ENCODE results near the gene RAB11FIP3. TPM values are rescaled to one million over a fixed set of nuclear protein-coding genes. Genes with fewer than 3 reads are reported as not detected.
A peak's percentile ranks its signal among the peaks of the same experiment; 100 is the strongest.

Gene RAB11FIP3
- total RNA-seq, 2 donors from 2014 or later: 21.2 to 23.2 TPM

DNA sequence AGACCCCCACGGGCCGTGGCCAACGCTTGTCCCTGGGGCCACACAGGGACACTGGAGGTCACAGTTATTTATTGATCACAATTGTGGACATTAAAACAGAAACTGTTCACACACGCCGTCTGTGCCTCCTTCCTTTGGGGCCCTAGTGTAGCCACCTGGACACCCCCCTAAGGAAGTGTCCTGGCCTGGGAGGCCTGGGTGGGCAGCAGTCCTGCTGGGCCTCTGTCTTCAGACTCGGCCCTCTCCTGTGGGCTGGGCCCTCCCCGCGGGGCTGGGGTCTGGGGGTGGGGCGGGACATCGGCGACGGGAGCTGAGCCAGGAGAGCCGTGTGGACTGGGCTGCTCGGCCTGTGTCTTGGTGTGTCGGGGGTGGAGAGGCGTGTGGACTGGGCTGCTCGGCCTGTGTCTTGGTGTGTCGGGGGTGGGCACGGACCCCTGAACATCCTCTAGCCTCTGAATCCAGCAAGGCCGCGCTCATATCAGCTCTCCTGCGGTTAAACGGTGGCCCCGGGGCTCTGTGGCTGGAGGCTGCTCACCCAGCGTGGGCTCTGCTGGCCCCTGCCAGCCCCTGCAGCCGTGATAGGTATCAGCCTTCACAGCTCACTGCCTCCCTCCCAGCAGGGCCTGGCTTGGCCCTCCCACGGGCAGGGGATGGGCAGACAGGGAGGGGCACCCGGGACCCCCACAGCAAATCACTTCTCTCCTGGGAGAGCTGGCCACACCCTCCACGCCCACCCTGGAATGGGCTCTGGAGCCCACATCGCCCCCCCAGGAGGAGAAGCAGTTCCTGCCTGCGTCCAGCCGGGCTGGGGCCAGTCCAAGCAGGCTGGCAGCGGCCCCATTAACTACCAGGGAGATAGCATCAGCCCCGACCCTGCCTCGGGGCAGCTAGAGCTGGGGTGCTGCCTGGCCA lies 140.2 kb downstream of the RAB11FIP3 start:
- DNase-seq (no peak), ATAC-seq (no peak)
- intact Hi-C loops (cut with DNase I, micrococcal nuclease): no loop called here

DNA sequence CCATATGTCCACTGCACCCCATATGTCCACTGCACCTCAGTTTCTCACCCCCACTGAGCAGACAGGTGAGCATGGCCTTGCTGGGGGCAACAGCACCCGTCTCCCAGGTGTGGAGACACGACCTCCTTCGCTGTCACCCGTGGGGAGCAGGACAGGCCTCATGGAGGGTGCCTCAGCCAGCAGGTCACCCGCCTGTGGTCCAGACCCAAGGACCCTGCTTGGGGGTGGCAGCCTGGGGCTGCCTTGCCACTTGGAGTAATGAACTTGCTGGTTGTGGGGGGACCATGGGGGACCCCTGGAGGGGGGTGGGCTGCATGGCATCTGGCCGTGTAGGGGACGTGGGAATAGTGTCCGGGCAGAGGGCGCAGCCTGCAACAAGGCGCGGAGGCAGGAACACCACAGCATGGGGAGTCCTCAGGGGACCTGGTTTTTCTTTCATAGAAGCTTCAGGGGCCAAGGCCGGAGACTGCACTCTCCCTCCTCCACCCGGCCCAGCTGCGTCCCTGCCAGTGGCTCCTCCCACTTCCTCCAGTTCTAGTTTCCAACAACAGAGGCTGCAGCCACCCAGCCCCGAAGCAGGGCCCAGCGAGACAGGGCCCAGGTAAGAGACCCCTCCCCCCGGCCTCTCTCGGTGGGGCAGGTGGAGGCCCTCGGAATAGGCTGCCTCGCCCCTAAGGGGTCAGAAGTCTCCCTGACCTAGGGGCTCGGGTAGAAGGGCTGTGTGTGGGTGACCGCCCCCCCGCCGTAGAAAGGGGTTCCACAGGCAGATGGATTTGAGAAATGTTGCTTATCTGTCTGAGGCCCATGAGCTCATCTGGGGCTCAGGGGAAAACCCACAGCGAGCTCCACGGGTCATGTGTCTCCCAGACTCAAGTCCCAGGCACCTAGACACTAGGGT lies 141.3 kb downstream of the RAB11FIP3 start, which contains the start of gene NHLRC4:
Gene NHLRC4, plus strand, starts transcription at position 531 of the 898 bp plus-strand sequence. CDS start 1,043 bp downstream, outside the sequence.
- peak; percentile 48 for ATAC-seq
- peak; percentile 67 to 81 for DNase-seq
- intact Hi-C loops (cut with DNase I, micrococcal nuclease): no loop called here

DNA sequence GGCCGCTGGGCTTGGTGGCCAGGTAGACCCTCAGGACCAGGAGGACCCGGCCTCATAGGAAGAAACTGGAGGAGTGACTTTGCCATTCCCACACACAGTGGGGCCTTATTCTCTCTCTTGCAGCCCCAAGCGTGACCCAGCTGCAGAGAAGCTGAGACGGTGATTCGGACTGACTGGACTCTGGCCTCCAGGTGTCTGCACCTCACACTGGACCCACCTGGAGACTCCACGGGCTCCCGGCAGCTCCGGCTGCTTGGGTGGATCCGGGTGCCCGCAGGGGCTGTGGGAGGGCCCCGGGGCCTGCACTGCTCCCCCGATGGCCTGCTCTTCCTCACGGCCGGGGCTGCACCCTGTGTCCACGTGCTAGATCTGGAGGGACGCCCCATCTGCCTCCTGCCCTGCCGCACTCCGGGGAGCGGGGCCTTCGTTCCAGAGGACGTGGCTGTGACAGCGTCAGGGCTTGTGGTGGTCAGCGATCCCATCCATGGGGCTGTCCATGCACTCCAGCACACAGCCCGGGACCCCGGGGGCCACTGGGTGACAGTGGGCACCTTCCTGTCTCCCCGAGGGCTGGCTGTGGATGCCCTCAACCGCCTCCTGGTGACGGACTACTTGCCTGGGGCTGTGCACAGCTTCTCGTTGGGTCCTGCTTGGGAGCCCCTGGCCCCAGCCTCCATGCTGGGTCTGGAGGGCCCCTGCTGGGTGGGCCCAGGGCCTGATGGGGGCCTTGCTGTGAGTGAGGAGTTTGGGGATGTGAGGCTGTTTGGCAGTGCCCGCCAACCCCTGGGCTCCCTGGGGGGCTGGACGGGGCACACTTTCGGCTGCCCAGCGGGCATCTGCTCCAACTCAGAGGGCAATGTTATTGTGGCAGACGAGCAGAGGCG lies 142.2 kb downstream of the RAB11FIP3 start:
- no peak for DNase-seq
- ATAC-seq: no peak
- intact Hi-C loops (cut with DNase I, micrococcal nuclease): no loop called here

DNA sequence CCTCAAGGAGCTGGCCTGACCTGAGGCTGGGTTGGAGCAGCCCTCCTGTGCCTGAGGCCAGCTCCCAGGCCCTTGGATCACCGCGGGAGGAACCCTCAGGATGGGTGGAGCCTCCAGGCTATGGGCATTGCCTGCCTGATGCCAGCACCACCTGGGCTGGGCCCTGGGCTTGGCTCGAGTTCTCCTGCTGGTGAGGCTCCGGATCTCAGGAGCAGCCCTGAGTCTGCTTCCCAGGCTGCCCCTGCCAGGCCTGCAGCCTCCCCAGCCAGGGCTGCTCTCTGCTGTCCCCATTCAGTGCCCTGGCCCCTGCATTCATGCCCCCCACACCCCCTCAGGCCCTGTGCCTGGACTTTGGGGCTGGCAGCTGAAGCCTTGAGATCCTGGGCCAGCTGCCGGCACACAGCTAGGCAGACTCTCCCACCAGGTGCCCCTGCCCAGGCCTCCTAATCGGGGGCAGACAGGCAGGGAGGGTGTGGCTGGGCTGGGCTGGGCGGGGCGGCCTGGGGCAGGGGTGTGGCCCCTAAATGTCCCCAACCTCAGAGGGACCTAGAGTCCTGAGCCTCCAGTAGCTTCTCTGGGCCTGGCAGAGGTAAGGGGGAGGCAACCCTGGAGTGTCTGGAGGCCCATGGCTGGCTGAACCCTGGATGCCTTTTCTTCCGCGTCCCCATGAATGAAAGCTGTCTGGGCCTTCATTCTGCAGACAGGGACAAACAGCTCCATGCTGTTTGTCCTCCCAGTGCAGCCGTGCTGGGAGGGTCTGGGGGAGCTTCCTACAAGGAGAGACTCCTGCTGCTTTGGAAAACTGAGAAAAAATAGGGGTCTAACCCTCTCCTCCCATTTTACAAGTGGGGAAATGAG lies 143.2 kb downstream of the RAB11FIP3 start:
- ATAC-seq (peak; percentile 70), DNase-seq (peak in 1 of 2 donors; percentile 66)
- intact Hi-C loops (cut with DNase I, micrococcal nuclease): no loop called here

DNA sequence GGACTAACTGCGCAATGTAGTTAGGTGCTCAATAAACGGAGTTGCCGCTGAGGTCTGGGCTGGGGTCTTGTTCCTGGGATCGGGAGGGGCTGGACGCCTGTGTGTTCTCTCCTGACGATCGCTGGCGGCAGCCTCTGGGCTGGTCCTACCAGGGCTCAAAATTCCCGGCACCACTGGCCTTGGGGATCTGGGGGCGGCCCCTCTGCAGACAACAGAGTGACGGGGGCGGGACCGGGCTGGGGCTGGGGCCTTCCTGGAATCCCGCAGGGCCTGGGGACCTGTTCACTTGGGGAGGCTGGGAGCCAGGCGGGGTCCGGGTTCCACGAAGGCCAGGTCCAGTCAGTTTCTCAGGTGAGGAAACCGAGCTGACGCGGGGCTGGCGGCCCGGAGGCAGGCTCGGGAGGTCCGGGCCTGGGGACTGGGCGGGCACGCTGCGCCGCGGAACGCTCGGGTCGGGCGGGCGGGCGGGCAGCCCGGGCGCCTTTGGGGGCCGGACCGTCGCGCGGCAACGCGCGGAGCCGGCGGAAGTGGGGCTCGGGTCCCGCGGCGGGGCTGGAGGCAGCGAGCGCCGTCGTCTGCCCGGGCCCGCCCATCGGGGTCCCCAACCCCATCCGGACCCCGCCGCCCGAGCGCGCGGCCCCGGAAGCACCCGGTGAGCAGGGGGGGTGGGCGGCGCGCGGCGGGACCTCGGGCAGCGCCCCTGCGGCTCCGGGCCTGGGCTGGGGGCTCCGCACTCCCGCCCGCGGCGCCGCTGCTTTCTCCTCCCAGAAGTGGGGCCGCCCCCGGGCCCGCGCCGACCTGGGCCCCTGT lies 144.2 kb downstream of the RAB11FIP3 start, which contains the start of gene PIGQ:
Gene PIGQ, plus strand, starts transcription at position 524 of the 810 bp plus-strand sequence. CDS start 4,107 bp downstream, outside the sequence.
- ATAC-seq (peak; percentile 56), DNase-seq (peak; percentile 64 to 73)
- intact Hi-C loops (cut with DNase I, micrococcal nuclease): no loop called here

Small RNAs within 50 kb of the gene (microRNA-seq; reads per million reads assigned to microRNA genes)
- 2.7 to 6.8 reads per million in 2 donors for gene MIR3176
- 0 reads per million in 2 donors for gene MIR5587

Other genes with a start within 250 kb of the RAB11FIP3 start
- 10 to 100 TPM in 1 of 2 donors, 1 to 10 TPM in 1; 2.4 to 20.8 TPM for gene HBA1, start 249.0 kb upstream of the RAB11FIP3 start, total RNA-seq
- not detected for gene HBQ1, start 245.2 kb upstream of the RAB11FIP3 start, total RNA-seq
- 10 to 100 TPM; 46.5 to 48.9 TPM for gene LUC7L, start 196.2 kb upstream of the RAB11FIP3 start, total RNA-seq
- gene FAM234A, start 190.8 kb upstream of the RAB11FIP3 start, total RNA-seq: 100 to 1,000 TPM; 100 to 135 TPM
- 1 to 10 TPM; 2.6 to 7.6 TPM for gene RGS11, start 149.7 kb upstream of the RAB11FIP3 start, total RNA-seq
- 1 to 10 TPM; 2.4 to 6.5 TPM for gene ARHGDIG, start 145.1 kb upstream of the RAB11FIP3 start, total RNA-seq
- 1 to 10 TPM in 1 of 2 donors, under 1 TPM in 1; 0.67 to 2.1 TPM for gene PDIA2, start 142.5 kb upstream of the RAB11FIP3 start, total RNA-seq
- 10 to 100 TPM; 32.8 to 38.4 TPM for gene AXIN1, start 72.9 kb upstream of the RAB11FIP3 start, total RNA-seq
- 10 to 100 TPM; 47.7 to 48.2 TPM for gene MRPL28, start 55.1 kb upstream of the RAB11FIP3 start, total RNA-seq
- gene PGAP6, start 43.7 kb upstream of the RAB11FIP3 start, total RNA-seq: 100 to 1,000 TPM; 116 to 130 TPM
- gene NME4, start 28.4 kb upstream of the RAB11FIP3 start, total RNA-seq: 10 to 100 TPM; 38.4 to 39.1 TPM
- 10 to 100 TPM; 60.6 to 61.8 TPM for gene DECR2, start 23.8 kb upstream of the RAB11FIP3 start, total RNA-seq
- 100 to 1,000 TPM in 1 of 2 donors, 10 to 100 TPM in 1; 98.8 to 102 TPM for gene CAPN15, start 102.1 kb downstream of the RAB11FIP3 start, total RNA-seq
- gene PRR35, start 134.7 kb downstream of the RAB11FIP3 start, total RNA-seq: not detected
- gene NHLRC4, start 141.4 kb downstream of the RAB11FIP3 start, total RNA-seq: under 1 TPM in 1 of 2 donors, not detected in 1; 0.36 TPM
- 10 to 100 TPM; 37.6 to 39.5 TPM for gene PIGQ, start 144.3 kb downstream of the RAB11FIP3 start, total RNA-seq
- gene RAB40C, start 164.4 kb downstream of the RAB11FIP3 start, total RNA-seq: 10 to 100 TPM; 38.2 to 43.4 TPM
- gene WFIKKN1, start 205.3 kb downstream of the RAB11FIP3 start, total RNA-seq: 1 to 10 TPM in 1 of 2 donors, under 1 TPM in 1; 0.64 to 3.6 TPM
- 10 to 100 TPM; 42.0 to 52.0 TPM for gene METTL26, start 210.7 kb downstream of the RAB11FIP3 start, total RNA-seq
- 100 to 1,000 TPM in 1 of 2 donors, 10 to 100 TPM in 1; 98.5 to 161 TPM for gene MCRIP2, start 216.2 kb downstream of the RAB11FIP3 start, total RNA-seq
- gene WDR90, start 223.7 kb downstream of the RAB11FIP3 start, total RNA-seq: 10 to 100 TPM; 28.3 to 57.6 TPM
- 100 to 1,000 TPM; 118 to 158 TPM for gene RHOT2, start 242.5 kb downstream of the RAB11FIP3 start, total RNA-seq

All from left colon (tissue), 2 donors.